SK-N-MC (cell line): ENCODE results near the gene MTSS2.

Source experiments
- EZH2 ChIP-seq: fragments of 200-600 bp; sonication (generic); IDR thresholded peaks from one replicate; pipeline ENCODE4 v1.6.1; 2017; ENCODE audit warnings: antibody characterized with exemption
- FOXP2 ChIP-seq: optimal IDR thresholded peaks from 2 replicates; pipeline ENCODE3; 2011; ENCODE audit warnings: mild to moderate bottlenecking, moderate library complexity; ENCODE audit not compliant: insufficient read depth; ENCODE audit errors: extremely low read length, control extremely low read depth
- POLR2AphosphoS5 ChIP-seq: IDR thresholded peaks from 2 replicates; pipeline ENCODE4 v1.6.1; 2012; ENCODE audit warnings: mild to moderate bottlenecking, low read depth, low read length, borderline replicate concordance

DNA sequence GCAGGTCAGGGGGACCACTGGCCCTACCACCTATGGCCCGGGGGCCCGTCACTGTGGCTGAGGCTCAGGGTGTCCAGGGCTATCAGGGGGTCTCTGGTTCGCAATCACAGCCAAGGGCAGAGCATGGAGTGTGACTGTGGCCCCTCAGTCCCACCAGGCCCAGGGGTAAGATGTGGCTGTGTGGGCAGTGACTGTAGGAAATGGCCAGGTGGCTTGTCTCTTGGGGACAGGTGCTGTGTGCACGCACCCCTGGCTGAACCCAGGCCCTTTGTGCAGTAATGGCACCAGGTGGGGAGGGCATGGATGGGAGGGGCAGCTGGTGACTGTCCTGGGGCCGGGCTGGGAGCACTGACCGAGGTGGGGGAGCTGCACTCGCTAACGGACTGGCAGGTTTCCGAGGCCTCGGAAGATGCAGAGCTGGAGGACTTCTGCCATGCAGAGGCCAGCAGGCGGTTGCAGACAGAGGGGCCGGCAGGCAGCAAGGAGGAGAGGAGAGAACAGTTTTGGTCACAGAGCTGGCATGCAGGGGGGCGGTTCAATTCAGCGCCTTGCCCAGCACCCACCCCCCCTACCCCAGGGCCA, 20.6 kb downstream of the MTSS2 start:
- TF ChIP-seq POLR2AphosphoS5 (no peak), EZH2 (no peak), FOXP2 (no peak)
